GM18520 (cell line): Measurements from ENCODE around the gene POC1B.
"Not testable (repeated sequence)": the region's sequence is repeated elsewhere in the genome, so short reads cannot be mapped to it uniquely, and the experiment has no call there.

ENCODE experiments used
- ATAC-seq: cut with Tn5 transposase; IDR thresholded peaks from one replicate; pipeline ENCODE4 v1.9.1; 2021; ENCODE audit not compliant: unreplicated experiment

POC1B gene

GRCh38 chr12:89468017-89468416 is 57.8 kb downstream of the POC1B start:
- ATAC-seq: no peak

- ATAC-seq: no peak
Observed at GRCh38 chr12:89464974-89465592, 60.8 kb downstream of the POC1B start.

- peak; percentile 93 for ATAC-seq
Observed at GRCh38 chr12:89461649-89462612, 63.9 kb downstream of the POC1B start.

GRCh38 chr12:89461190-89461589 is 64.7 kb downstream of the POC1B start:
- ATAC-seq: no peak

GRCh38 chr12:89459279-89459678 is 66.6 kb downstream of the POC1B start:
- not testable (repeated sequence) for ATAC-seq

- no peak for ATAC-seq
Observed at GRCh38 chr12:89456565-89456964, 69.3 kb downstream of the POC1B start.

GRCh38 chr12:89454080-89454848 is 71.6 kb downstream of the POC1B start:
- ATAC-seq: no peak

- ATAC-seq: no peak
Observed at GRCh38 chr12:89453121-89453978, 72.5 kb downstream of the POC1B start.

GRCh38 chr12:89451841-89452251 is 74.0 kb downstream of the POC1B start:
- ATAC-seq: no peak

GRCh38 chr12:89450907-89451306 is 74.9 kb downstream of the POC1B start:
- no peak for ATAC-seq

- no peak for ATAC-seq
Observed at GRCh38 chr12:89448951-89449371, 76.9 kb downstream of the POC1B start.

GRCh38 chr12:89448526-89448925 is 77.3 kb downstream of the POC1B start:
- ATAC-seq: no peak

- ATAC-seq: no peak
Observed at GRCh38 chr12:89439941-89440340, 85.9 kb downstream of the POC1B start.

GRCh38 chr12:89437231-89437630 is 88.6 kb downstream of the POC1B start:
- ATAC-seq: no peak

GRCh38 chr12:89436062-89436461 is 89.8 kb downstream of the POC1B start:
- no peak for ATAC-seq

- no peak for ATAC-seq
Observed at GRCh38 chr12:89433634-89434033, 92.2 kb downstream of the POC1B start.

- ATAC-seq: no peak
Observed at GRCh38 chr12:89432396-89432795, 93.5 kb downstream of the POC1B start.

GRCh38 chr12:89429528-89429927 is 96.3 kb downstream of the POC1B start:
- no peak for ATAC-seq

- peak; percentile 91 for ATAC-seq
Observed at GRCh38 chr12:89427508-89428156, 98.2 kb downstream of the POC1B start.

GRCh38 chr12:89424846-89425245 is 101.0 kb downstream of the POC1B start:
- no peak for ATAC-seq
